Activated effector memory CD4-positive, alpha-beta T cell treated with anti-CD3 and anti-CD28 coated beads, Interleukin-2, amount 50 U/mL, for 16 hours (primary cell): ENCODE data around the gene STING1.
"Not testable (repeated sequence)": the region's sequence is repeated elsewhere in the genome, so short reads cannot be mapped to it uniquely, and the experiment has no call there.

Experiments used
- DNase-seq: peaks from one replicate; pipeline ENCODE4 v3.0.0-alpha.2; 2020

The STING1 gene

DNA sequence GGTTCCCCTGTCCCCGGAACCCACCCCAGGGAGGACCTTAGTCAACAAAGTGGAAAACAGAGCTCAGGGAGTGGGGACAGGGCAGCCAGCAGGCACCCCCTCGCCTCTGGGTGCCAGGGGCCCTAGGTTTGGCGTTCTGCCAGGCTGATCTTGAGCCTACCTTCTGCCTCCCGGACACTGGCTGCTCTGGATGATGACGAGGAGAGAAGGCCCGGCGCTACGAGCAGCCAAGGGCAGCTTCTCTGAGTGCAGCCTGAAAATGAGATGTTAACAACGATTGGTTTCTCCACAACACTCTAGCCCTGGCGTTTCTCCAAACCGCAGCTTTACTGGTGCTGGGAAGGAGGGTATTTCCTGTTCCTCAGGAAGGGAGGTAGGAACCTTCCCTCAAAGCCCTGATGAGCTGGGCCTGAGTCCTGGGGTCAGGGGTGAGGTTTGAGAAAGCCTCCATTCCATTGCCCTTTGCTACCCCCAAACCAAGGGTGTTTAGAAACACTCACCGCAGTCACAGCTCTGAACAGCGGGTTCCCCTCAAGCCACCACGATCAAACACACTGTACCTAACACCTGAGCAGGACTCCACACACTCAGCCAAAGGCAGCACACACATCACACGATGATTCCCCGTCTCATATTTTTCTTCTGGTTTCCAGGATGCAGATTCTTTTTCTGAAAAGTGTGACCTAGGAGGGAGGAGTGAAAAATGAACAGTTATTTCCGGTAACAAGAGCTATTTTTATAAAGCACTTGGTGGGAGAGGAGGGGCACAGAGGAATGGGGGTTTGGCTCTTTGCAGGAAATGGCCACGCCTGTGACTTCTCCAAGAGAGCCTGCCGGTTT is at the start of gene STING1:
Gene STING1 (minus strand): TSS at position 709 of the 840 bp plus-strand sequence. CDS start 1,054 bp downstream, outside the sequence.
- peak; percentile 84 for DNase-seq

DNA sequence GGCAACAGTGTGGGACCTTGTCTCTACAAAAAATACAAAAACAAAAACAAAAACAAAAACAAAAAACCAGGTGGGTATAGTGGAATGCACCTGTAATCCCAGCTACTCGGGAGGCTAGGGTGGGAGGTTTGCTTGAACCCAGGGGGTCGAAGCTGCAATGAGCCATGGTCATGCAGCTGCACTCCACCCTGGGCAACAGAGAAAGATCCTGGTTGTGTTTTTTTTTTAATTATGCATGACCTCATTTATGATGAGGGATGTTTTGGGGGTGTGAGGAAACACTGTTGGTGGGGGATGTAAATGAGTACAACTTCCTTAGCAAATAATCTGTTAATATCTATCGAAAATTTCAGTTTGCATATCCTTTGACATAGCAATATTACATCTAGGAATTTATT is 49.2 kb upstream of the STING1 start:
- DNase-seq: no peak

DNA sequence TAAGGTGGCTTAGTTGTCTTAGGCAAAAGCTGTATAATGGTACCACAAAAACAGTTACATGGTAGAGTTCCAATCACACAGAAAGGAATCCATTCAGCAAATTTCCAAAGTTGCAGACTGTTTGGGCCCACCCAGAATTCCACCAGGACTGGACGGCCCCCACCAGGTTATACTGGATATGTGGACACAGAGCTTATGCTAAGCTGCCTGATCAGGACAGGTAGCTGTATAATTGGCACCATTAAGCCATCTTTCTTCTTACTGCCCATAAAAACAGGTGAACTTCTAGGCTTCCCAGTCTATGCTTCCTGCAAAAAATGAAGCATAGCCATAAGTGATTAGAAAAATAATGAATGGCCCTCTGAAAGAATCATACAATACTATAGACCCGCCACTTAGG is 47.5 kb upstream of the STING1 start:
- DNase-seq: not testable (repeated sequence)

DNA sequence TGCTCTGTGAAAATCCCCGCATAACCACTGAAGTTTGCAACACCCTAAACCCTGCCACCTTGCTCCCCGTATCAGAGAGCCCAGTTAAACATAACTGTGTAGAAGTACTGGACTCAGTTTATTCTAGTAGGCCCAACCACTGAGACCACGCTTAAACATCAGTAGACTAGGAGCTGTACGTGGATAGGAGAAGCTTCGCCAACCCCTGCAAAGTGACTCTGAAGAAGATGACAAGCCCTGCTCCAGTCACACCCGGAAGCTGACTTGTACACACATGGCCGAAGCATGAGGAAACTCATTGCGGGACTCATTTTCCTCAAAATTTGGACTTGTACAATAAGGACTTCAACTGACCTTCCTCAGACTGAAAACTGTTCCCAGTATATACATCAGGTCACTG is 46.1 kb upstream of the STING1 start:
- not testable (repeated sequence) for DNase-seq

DNA sequence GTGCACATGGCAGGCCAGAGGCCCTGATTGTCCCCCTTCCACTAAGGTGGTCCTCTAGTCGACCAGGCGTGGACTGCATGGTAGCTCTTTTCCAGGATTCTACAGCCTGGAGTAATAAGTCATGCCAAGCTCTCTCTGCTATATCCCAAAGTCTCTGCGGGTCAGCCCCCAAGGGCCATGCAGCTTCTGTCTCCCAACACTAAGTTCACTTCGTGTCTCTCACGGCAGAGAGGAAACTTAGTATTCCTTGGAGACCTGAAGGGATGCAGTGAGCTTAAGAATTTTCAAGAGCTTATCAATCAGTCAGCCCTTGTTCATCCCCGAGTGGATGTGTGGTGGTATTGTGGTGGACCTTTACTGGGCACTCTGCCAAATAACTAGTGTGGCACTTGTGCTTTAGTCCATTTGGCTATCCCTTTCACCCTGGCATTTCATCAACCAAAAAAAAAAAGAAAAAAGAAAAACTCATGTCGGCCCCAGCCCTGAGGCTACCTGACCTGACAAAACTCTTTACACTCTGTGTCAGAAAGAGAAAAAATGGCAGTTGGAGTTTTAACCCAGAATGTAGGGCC is 45.4 kb upstream of the STING1 start:
- DNase-seq: not testable (repeated sequence)

DNA sequence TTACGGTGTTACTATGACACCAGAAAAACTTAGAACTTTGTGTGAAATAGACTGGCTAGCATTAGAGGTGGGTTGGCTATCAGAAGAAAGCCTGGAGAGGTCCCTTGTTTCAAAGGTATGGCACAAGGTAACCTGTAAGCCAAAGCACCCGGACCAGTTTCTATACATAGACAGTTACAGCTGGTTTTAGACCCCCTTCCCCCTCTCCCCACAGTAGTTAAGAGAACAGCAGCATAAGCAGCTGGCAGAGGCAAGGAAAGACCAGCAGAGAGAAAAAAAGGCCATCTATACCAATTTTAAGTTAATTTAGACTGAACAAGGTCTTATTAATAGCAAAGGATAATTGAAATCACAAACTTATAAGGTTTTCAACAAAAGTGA is 44.5 kb upstream of the STING1 start:
- not testable (repeated sequence) for DNase-seq

DNA sequence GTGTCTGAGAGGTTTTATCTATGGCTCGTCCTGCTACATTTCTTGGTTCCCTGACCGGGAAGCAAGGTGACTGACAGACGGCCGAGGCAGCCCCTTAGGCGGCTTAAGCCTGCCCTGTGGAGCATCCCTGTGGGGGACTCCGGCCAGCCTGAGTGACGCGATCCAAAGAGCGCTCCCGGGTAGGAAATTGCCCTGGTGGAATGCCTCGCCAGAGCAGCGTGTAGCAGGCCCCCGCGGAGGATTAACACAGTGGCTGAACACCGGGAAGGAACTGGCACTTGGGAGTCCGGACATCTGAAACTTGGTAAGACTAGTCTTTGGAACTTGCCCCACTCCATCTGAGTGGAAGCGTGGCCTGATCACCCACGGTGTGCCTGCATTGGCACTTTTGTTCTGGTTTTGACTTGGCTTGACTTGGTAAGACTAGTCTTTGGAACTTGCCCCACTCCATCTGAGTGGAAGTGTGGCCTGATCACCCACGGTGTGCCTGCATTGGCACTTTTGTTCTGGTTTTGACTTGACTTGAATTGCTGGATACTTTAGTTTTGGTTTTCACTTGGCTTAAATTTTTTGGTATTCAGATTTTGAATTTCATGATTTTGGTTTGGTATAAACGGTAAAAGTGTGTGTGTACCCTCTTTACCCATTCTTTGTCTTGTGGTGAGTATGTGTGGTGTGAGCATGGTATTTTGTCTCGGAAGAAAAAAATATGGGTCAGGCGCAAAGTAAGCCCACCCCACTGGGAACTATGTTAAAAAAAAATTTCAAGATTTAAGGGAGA is 43.9 kb upstream of the STING1 start:
- not testable (repeated sequence) for DNase-seq

DNA sequence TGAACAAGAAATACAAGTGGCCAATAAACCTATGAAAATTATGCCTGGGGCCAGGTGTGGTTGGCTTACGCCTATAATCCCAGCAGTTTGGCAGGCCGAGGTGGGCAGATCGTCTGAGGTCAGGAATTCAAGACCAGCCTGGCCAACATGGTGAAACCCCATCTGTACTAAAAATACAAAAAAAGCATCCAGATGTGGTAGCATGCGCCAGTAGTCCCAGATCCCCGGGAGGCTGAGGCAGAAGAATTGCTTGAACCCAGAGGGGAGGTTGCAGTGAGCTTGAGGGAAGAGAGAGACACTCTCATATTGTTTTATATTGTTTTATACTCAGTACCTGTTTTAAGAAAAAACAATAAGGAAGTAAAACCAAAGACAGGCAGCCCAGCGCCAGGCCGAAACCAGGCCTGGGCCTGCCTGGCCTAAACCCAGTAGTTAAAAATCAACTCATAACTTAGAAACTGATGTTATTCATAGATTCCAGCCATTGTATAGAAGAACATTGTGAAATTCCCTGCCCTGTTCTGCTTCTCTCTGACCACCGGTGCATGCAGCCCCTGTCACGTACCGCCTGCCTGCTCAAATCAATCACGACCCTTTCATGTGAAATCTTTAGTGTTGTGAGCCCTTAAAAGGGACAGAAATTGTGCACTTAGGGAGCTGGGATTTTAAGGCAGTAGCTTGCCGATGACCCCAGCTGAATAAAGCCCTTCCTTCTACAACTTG is 43.2 kb upstream of the STING1 start:
- DNase-seq: not testable (repeated sequence)

DNA sequence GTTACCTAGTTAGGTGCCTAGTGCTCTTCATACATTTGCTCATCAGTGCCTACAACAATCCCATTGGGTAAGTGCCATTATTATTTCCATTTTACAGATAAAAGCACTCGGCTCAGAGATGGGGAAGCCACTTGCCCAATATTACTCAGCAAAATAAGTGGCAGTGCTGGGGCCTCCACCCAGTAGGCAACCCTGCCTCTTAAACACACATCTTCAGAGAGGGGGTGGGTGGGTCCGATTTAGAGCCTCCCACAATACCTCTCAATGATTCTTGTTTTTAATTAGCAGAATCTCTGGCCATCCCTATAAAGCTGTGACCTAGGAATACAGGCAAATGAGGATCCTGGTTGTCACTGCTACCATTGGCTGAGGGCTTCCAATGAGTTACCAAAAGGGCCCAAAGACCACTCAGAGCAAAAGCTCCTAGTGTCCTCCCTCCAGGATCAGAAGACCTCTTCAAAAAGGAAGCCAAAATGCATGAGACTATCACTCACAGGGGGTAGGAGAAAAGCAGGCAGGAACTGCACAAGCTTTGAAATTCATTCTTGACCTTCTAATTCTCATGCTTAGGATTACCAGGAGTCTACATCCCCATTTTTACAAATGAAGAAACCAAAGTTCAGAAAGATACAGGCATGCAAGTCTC is 42.5 kb upstream of the STING1 start:
- DNase-seq: no peak

DNA sequence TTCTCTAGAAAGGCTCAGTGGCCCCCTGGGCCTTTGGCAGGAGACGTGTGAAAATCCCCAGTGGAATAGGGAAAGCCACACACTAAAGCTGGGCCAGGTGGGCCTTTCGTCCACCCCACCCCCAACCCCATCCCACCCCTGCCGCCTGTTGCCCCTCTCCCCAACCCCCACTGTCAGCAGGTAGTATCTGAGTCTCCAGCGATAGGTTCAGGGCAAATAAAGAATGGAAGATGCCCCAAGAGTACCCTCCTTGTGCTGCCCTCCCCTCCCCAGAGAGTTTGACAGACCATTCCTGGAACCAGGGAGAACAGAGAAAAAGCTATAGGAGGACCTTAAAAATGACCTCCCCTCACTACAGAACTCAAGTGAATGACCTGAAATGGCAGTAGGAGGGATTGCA is 41.9 kb upstream of the STING1 start:
- no peak for DNase-seq

DNA sequence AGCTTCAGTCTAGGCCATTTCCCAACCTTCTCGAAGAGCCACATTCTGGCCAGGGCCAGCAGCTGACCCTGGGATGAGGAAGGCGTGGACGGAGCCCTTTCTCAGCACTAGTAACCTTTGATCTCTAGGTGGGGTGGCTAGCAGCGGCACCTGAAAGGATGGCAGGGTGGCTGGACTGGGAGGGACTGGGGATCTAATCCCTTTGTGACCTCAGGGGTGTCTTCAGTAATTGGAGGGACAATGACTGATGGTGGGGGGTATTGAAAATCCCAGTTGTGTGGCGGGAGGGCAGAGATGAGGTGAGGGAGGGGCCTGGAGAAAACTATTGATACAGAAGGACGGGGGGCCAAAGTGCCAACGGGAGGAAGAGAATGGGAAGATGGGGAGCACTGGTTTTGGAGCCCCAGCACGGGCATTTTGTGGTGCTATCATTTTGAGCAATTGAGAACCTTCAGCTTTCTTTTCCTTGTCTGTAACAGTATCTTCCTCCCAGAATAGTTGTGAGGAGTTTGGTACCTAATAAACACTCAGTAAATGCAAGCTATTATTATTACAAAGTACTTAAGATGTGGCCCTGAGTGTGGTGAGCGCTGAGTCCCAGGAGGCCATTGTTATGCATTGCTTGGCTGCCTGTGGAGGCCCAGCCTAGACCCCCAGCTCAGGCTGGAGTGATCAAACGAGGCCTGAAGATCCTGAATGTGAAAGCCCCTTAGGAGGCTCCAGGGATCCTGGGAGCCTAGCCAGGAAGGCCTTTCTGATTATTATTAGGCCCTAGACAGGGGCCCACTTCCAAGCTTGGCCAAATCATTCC is 41.3 kb upstream of the STING1 start:
- DNase-seq: no peak

DNA sequence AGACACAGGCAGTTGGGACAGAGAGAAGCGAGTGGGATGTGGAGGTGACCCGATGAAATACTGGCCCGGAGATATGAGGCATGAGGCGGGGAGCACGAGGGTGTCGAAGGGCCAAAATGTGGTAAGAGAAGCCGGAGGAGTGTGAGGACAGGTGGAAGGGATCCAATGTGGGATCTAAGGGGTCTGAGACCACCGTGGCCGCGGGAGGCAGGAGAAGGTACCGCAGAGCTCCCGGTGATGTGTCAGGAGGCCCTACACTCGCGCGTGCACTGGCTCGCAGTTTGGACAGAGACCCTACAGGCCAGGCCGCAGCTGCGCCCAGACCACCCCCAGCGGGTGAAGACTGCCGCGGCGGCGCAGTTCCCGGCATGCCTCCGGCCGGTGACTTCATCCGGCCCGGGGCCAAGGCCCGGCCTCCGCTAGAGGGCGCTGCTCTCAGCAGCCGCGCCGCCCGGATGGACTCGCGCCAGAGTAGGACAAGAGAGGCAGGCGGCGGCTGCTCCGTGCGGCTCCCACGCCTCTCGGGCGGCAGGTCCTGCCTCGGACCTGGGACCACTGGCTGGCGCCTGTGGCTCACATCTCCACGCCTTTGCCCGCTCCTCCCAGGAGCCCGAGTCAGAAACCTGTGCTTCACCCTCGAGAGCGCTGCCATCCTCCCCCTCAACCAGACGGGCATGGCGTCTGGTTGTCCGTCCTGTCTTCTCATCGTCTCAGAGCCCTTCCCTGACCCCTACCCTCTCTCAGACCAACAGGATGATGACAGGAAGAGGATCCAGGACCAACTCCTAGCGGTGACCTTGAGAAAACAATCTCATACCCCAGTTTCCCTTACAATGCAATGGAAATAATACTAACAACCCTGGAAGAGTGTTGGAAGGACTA is 35.4 kb upstream of the STING1 start:
- DNase-seq: peak; percentile 96

DNA sequence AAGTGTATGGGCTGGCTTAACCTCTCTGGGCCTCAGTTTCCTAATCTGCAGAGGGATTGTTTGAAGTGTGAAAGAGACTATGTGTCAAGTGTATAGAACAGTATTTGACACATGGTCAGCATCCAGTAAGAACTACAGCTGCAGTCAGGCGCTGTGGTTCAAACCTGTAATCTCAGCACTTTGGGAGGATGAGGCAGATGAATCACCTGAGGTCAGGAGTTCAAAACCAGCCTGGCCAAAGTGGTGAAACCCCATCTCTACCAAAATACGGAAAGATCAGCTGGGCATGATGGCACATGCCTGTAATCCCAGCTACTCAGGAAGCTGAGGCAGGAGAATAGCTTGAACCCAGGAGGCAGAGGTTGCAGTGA is 31.9 kb upstream of the STING1 start:
- DNase-seq: no peak

DNA sequence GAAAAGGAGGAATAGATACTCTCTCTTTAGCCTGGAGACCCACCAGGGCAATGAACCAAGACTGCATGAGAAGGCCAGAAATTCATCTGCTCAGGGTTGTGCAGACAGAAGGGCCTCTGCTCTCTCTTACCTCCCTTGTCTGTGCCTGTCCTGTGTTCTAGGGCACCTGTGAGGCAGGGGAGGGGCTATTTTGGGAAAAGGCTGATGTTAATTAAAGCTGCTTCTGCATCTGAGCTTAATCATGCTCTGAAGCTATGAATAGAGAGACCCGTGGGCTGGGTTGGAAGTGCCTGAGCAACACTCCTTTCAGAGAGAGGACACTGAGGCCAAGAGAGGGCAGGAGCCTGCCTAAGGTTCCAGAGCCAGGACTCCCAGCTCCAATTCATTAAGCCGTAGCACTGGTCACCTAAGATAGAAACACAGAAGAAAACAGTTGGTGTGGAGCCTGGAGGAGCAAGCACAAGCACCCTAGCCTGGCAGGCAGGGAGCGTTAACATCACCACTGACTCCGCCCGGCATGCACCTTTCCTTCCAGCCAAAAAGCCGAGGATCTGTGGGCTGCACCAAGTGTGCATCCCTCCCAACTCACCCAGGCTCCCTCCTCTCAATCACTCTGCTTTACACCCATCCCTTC is 31.4 kb upstream of the STING1 start:
- no peak for DNase-seq

DNA sequence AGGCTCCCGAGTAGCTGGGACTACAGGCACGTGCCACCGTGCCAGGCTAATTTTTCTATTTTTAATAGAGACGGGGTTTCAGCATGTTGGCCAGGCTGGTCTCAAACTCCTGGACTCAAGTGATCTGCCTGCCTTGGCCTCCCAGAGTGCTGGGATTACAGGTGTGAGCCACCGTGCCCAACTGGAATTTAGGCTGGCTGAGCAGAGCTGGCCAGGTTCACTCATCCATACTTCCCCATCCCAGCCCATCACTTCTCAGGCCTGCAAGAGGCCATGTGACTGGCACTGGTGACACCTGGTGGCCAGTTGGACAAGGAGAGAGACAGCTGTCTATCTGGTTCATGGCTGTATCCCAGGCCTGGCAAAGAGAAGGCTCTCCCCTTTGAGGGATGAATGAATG is 30.9 kb upstream of the STING1 start:
- peak; percentile 91 for DNase-seq

DNA sequence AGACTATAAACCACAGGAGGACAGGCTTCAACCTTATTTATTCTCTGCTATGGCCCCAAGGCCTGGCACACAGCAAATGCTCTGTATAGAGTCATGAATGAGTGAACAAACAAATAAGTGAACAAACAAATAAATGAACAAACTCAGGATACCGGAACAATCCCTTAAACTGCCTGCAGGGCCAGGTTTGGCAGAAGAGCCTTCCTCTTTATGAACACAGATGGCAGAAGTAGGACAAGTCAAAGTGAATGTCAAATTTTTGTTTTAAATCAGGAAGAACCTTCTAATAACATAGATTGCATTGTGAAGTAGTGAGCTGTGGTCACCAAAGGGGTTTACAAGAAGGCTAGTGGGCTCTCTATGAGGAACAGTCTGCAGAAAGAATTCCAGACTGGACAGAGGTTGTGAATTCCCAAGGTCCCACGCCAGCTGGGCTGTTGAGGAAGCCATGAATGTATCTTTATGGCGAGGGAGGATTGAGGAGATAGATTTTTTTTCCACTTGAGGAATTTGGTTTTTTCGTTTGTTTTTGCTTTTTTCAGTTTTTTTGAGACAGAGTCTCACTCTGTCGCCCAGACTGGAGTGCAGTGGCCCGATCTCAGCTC is 30.3 kb upstream of the STING1 start:
- DNase-seq: no peak

DNA sequence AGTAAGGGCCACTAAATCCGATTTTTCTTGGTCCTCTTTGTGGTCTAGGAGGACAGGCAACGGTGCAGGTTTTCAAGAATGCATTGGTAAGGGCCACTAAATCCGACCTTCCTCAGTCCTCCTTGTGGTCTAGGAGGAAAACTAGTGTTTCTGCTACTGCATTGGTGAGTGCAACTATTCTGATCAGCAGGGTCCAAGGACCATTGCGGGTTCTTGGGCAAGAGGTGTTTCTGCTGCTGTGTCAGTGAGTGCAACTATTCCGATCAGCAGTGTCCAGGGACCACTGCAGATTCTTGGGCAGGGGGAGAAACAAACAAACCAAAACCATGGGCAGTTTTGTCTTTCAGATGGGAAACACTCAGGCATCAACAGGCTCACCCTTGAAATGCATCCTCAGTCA is 22.2 kb upstream of the STING1 start:
- DNase-seq: not testable (repeated sequence)

DNA sequence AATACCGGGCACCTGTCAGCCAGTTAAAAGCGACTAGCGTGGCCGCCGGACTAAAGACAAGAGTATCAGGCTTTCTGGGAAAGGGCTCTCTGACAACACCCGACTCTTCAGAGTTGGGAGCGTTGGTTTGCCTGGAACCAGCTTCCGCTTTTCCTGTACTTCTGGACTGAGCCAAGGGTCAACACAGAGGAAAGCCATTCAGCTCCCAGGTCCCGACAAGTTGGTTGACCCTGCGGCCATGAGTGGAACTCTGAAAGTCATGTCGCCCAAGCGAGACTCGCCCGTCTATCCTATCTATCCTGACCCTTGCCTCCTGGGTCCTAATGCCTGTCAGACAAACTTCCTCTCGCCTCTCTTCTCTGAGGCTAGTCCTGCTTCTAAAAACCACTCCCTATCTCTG is 21.3 kb upstream of the STING1 start:
- not testable (repeated sequence) for DNase-seq

DNA sequence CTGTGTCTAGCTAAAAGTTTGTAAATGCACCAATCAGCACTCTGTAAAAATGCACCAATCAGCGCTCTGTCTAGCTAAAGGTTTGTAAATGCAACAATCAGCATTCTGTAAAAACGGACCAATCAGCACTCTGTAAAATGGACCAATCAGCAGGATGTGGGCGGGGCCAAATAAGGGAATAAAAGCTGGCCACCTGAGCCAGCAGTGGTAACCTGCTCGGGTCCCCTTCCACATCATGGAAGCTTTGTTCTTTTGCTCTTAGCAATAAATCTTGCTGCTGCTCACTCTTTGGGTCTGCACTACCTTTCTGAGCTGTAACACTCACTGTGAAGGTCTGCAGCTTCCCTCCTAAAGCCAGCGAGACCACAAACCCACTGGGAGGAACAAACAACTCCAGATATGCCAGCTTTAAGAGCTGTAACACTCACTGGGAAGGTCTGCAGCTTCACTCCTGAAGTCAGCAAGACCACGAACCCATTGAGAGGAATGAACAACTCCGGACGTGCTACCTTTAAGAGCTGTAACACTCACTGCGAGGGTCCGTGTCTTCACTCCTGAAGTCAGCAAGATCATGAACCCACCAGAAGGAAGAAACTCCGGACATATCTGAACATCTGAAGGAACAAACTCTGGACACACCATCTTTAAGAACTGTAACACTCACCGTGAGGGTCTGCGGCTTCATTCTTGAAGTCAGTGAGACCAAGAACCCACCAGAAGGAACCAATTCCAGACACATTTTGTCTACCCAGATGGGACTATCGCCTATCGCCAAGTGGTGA is 20.7 kb upstream of the STING1 start:
- not testable (repeated sequence) for DNase-seq
